H1 (cell line): ENCODE measurements around the gene FMC1. TPM values are rescaled to one million over a fixed set of nuclear protein-coding genes. Genes with fewer than 3 reads are reported as not detected.

ENCODE experiments used
- CTCF ChIA-PET: fragments of 300-600 bp; sonication (Branson Sonifier 250); formaldehyde crosslinking; loops from one replicate; lab custom pipeline; 2021; ENCODE audit not compliant: partially characterized antibody; lab: Charles Lee
- POLR2A ChIA-PET: fragments of 300-600 bp; sonication (Branson Sonifier 250); formaldehyde crosslinking; loops from one replicate; lab custom pipeline; 2021; ENCODE audit warnings: inconsistent platforms; ENCODE audit not compliant: partially characterized antibody; lab: Charles Lee
- DNase-seq, 2 experiments: peaks; one replicate each; pipeline versions ENCODE4 v3.0.0 to v3.0.0-alpha.2; 2010 to 2022; ENCODE audit warnings: low spot score in 2 of 2, low read depth in 1 of 2, mixed read lengths in 1 of 2
- FAIRE-seq: peaks from 2 replicates; lab custom pipeline; 2011; peaks lifted over from hg19 to GRCh38; lab: Jason Lieb, UNC
- H2AFZ ChIP-seq: 2 replicates; pipeline ENCODE4 v1.8.1; 2012; ENCODE audit warnings: low read length, inconsistent platforms
- H2AK5ac ChIP-seq: 2 replicates; pipeline ENCODE4 v1.6.1; 2013; ENCODE audit warnings: low read depth, low read length
- H2BK120ac ChIP-seq: replicated peaks from 2 replicates; pipeline ENCODE3; 2013; ENCODE audit warnings: low read depth, low read length, inconsistent platforms
- H2BK12ac ChIP-seq: 2 replicates; pipeline ENCODE4 v1.6.1; 2013; ENCODE audit warnings: low read depth, low read length
- H2BK15ac ChIP-seq: 2 replicates; pipeline ENCODE4 v1.6.1; 2013; ENCODE audit warnings: low read length
- H2BK20ac ChIP-seq: 2 replicates; pipeline ENCODE4 v1.6.1; 2013; ENCODE audit warnings: low read length
- H2BK5ac ChIP-seq: 2 replicates; pipeline ENCODE4 v1.6.1; 2013; ENCODE audit warnings: low read depth, low read length
- H3K14ac ChIP-seq: 2 replicates; pipeline ENCODE4 v1.6.1; 2013; ENCODE audit warnings: inconsistent platforms; ENCODE audit not compliant: insufficient read length
- H3K18ac ChIP-seq: 2 replicates; pipeline ENCODE4 v1.6.1; 2013; ENCODE audit warnings: low read length; ENCODE audit errors: extremely low read depth
- H3K23ac ChIP-seq: 2 replicates; pipeline ENCODE4 v1.6.1; 2013; ENCODE audit warnings: inconsistent platforms; ENCODE audit not compliant: insufficient read length
- H3K23me2 ChIP-seq: 2 replicates; pipeline ENCODE4 v1.6.1; 2013; ENCODE audit warnings: low read depth, low read length
- H3K27ac ChIP-seq: 2 replicates; pipeline ENCODE4 v1.6.1; 2011; ENCODE audit warnings: low read depth, low read length, inconsistent platforms
- H3K27me3 ChIP-seq, 4 experiments: replicated peaks in 1 of 4; 1 replicate in 1 of 4; 2 replicates in 3 of 4; pipeline versions ENCODE4 v1.6.1 to v1.8.1; 2011 to 2013; ENCODE audit warnings: low read length in 3 of 4, mild to moderate bottlenecking in 3 of 4, inconsistent platforms in 2 of 4, mixed read lengths in 2 of 4, moderate library complexity in 1 of 4; ENCODE audit not compliant: control insufficient read depth in 3 of 4, insufficient read depth in 3 of 4; ENCODE audit errors: extremely low read depth in 1 of 4
- H3K36me3 ChIP-seq, 4 experiments: 2 replicates each; pipeline versions ENCODE4 v1.6.1 to v1.8.1; 2011 to 2013; ENCODE audit warnings: mild to moderate bottlenecking in 4 of 4, low read length in 3 of 4, moderate library complexity in 2 of 4, control low read depth in 1 of 4, inconsistent platforms in 1 of 4; ENCODE audit not compliant: insufficient read depth in 4 of 4, control insufficient read depth in 2 of 4
- H3K4ac ChIP-seq: replicated peaks from 2 replicates; pipeline ENCODE3; 2013; ENCODE audit warnings: low read length, low read depth, mixed read lengths, inconsistent platforms; ENCODE audit not compliant: insufficient read length
- H3K4me1 ChIP-seq, 4 experiments: replicated peaks in 1 of 4; 1 replicate in 1 of 4; 2 replicates in 3 of 4; pipeline versions ENCODE4 v1.6.1 to v1.8.1; 2011 to 2013; ENCODE audit warnings: low read length in 3 of 4, inconsistent platforms in 2 of 4, mixed read lengths in 1 of 4; ENCODE audit not compliant: insufficient read depth in 4 of 4, control insufficient read depth in 3 of 4
- H3K4me2 ChIP-seq, 2 experiments: 2 replicates each; pipeline versions ENCODE4 v1.6.1 to v1.8.1; 2011 to 2013; ENCODE audit warnings: low read depth in 2 of 2, low read length in 2 of 2, control low read depth in 1 of 2, inconsistent platforms in 1 of 2, mild to moderate bottlenecking in 1 of 2; ENCODE audit not compliant: insufficient read depth in 1 of 2
- H3K4me3 ChIP-seq, 4 experiments: fragments of 200-600, 300-600 bp in 1 of 4; sonication (generic), shearing (Covaris generic), sonication (Bioruptor Twin) in 1 of 4; 2 replicates each; pipeline versions ENCODE4 v1.5.1 to v1.8.1; 2011 to 2016; ENCODE audit warnings: low read length in 4 of 4, low read depth in 3 of 4, control low read depth in 2 of 4, inconsistent platforms in 2 of 4, mild to moderate bottlenecking in 2 of 4, mixed read lengths in 1 of 4, moderate library complexity in 1 of 4; ENCODE audit not compliant: insufficient read depth in 2 of 4; ENCODE audit errors: extremely low read depth in 1 of 4
- H3K56ac ChIP-seq: replicated peaks from 2 replicates; pipeline ENCODE3; 2013; ENCODE audit warnings: low read depth, mild to moderate bottlenecking, mixed read lengths, low read length, inconsistent platforms; ENCODE audit not compliant: insufficient read length
- H3K79me1 ChIP-seq: 2 replicates; pipeline ENCODE4 v1.6.1; 2013; ENCODE audit warnings: low read depth, low read length, control low read depth
- H3K79me2 ChIP-seq, 2 experiments: 2 replicates each; pipeline versions ENCODE4 v1.6.1 to v1.8.1; 2012 to 2013; ENCODE audit warnings: low read length in 2 of 2, mild to moderate bottlenecking in 2 of 2, inconsistent platforms in 1 of 2; ENCODE audit not compliant: insufficient read depth in 2 of 2, control insufficient read depth in 1 of 2
- H3K9ac ChIP-seq, 4 experiments: replicated peaks in 1 of 4; 1 replicate in 1 of 4; 2 replicates in 3 of 4; pipeline versions ENCODE4 v1.6.1 to v1.8.1; 2011 to 2013; ENCODE audit warnings: low read depth in 3 of 4, low read length in 3 of 4, control low read depth in 2 of 4, mild to moderate bottlenecking in 2 of 4, moderate library complexity in 2 of 4, inconsistent platforms in 1 of 4; ENCODE audit errors: extremely low read depth in 1 of 4
- H3K9me3 ChIP-seq, 2 experiments: 2 replicates each; pipeline versions ENCODE4 v1.6.1 to v1.8.1; 2012 to 2013; ENCODE audit warnings: mild to moderate bottlenecking in 2 of 2, moderate library complexity in 2 of 2, control low read depth in 1 of 2, inconsistent platforms in 1 of 2, low read depth in 1 of 2, low read length in 1 of 2, mixed read lengths in 1 of 2; ENCODE audit not compliant: insufficient read depth in 2 of 2
- H4K20me1 ChIP-seq, 2 experiments: replicated peaks in 1 of 2; 2 replicates each; pipeline versions ENCODE3 to v1.8.1; 2011 to 2013; ENCODE audit warnings: inconsistent platforms in 2 of 2, low read length in 2 of 2, mild to moderate bottlenecking in 1 of 2; ENCODE audit not compliant: insufficient read depth in 2 of 2, control insufficient read depth in 1 of 2
- H4K5ac ChIP-seq: 2 replicates; pipeline ENCODE4 v1.6.1; 2013; ENCODE audit warnings: low read length, low read depth, mixed read lengths, inconsistent platforms; ENCODE audit not compliant: insufficient read length
- H4K8ac ChIP-seq: 2 replicates; pipeline ENCODE4 v1.8.0; 2013; ENCODE audit warnings: mild to moderate bottlenecking, moderate library complexity, low read length, inconsistent platforms; ENCODE audit not compliant: insufficient read depth; ENCODE audit errors: extremely low read depth
- H4K91ac ChIP-seq: replicated peaks from 2 replicates; pipeline ENCODE3; 2013; ENCODE audit warnings: low read length, mixed read lengths, inconsistent platforms; ENCODE audit not compliant: insufficient read length
- EP300 ChIP-seq, 2 experiments: IDR thresholded peaks; 1 replicate in 1 of 2; 2 replicates in 1 of 2; pipeline ENCODE4 v1.6.1; 2011 to 2012; ENCODE audit warnings: low read depth in 2 of 2, low read length in 2 of 2, mild to moderate bottlenecking in 2 of 2, borderline replicate concordance in 1 of 2, inconsistent platforms in 1 of 2, moderate library complexity in 1 of 2
- RAD21 ChIP-seq, 2 experiments: IDR thresholded peaks in 1 of 2; conservative IDR thresholded peaks in 1 of 2; 2 replicates each; pipeline ENCODE4 v1.6.1; 2011; ENCODE audit warnings: low read depth in 2 of 2, low read length in 2 of 2, improper control_type of control experiment in 1 of 2, inconsistent platforms in 1 of 2, mild to moderate bottlenecking in 1 of 2, moderate library complexity in 1 of 2
- SIX5 ChIP-seq: IDR thresholded peaks from 2 replicates; pipeline ENCODE4 v1.6.1; 2011; ENCODE audit warnings: mild to moderate bottlenecking, low read depth, low read length
- TBP ChIP-seq: IDR thresholded peaks from 2 replicates; pipeline ENCODE4 v1.6.1; 2011; ENCODE audit warnings: low read depth, low read length, improper control_type of control experiment
- TEAD4 ChIP-seq: IDR thresholded peaks from 2 replicates; pipeline ENCODE4 v1.6.1; 2012; ENCODE audit warnings: low read depth, low read length, inconsistent platforms, mixed read lengths
- WGBS, 2 experiments: shearing (Covaris generic) in 1 of 2; methylation state at CpG; one replicate each; pipeline versions ENCODE4 v1.1.6 to v1.1.7; 2013 to 2015; ENCODE audit warnings: low lambda C conversion rate in 2 of 2, mixed read lengths in 2 of 2, inconsistent platforms in 1 of 2, low coverage in 1 of 2, missing lambda C conversion rate in 1 of 2; ENCODE audit not compliant: insufficient replicate concordance in 2 of 2, insufficient coverage in 1 of 2, insufficient read length in 1 of 2; ENCODE audit errors: extremely low coverage in 1 of 2, missing lambda C conversion rate in 1 of 2; 5-methylcytosine and 5-hydroxymethylcytosine counted together
- polyA plus RNA-seq, 7 experiments: library from polyadenylated mRNA; depleted of rRNA in 3 of 7; stranded (reverse) in 5 of 7; unstranded in 2 of 7; fragments of >200 nt in 5 of 7; fragments of 200-250 nt in 2 of 7; gene quantifications; 1 replicate in 5 of 7; 2 replicates in 1 of 7; 4 replicates in 1 of 7; pipeline versions ENCODE4 v1.2.1 to v1.2.3, GENCODE V29; 2011 to 2013; ENCODE audit warnings: missing spikeins in 2 of 7, mixed read lengths in 2 of 7
- total RNA-seq: library from RNA; stranded (reverse); fragmentation: NEBNext Ultra II Directional; extraction: Animal tissue kit (Norgen Biotek cat#: 25700); gene quantifications from 2 replicates; pipeline ENCODE4 v1.2.1, GENCODE V29; 2021

The FMC1 gene
- total and polyA plus RNA-seq, 2 of the 8 experiments (the other 6 are each of a cell fraction or from before 2014, with no cell fraction given): 15.8 to 28.4 TPM

GRCh38 chr7:139292821-139293220, 48.3 kb upstream of the FMC1 start:
- H2BK12ac ChIP-seq: no peak overlapping the region
- no peak overlapping the region for H2BK5ac ChIP-seq
- H4K5ac ChIP-seq: no peak overlapping the region
- H3K36me3 ChIP-seq: peaks cover 0 to 3% (median 1%) of the 10 kb centered on the region in 4 experiments; a peak in 3 of 8 replicates
- H3K9ac ChIP-seq: no peak overlapping the region
- H4K91ac ChIP-seq: no peak overlapping the region
- H3K4me3 ChIP-seq: no peak overlapping the region
- TF ChIP-seq RAD21 (IDR thresholded peaks at IDR 0.05 in 1 of 2, conservative IDR thresholded peaks at IDR 0.05 in 1 of 2; ENCODE audit: low read depth in 2 of 2, low read length in 2 of 2) (no peak), TBP (no peak), EP300 (IDR thresholded peaks at IDR 0.05; ENCODE audit: borderline replicate concordance in 1 of 2, low read depth in 2 of 2, low read length in 2 of 2) (no peak), TEAD4 (no peak), SIX5 (no peak)
- H2BK15ac ChIP-seq: no peak overlapping the region
- H3K27me3 ChIP-seq: no peaks in the 10 kb centered on the region
- H3K14ac ChIP-seq: no peak overlapping the region
- H3K18ac ChIP-seq: no peak overlapping the region
- CTCF ChIA-PET: interaction anchor here (2.0 kb wide), 1 partner anchor 9 kb away, joined by 5 read pairs; no protein-coding TSS in a partner anchor
- no peak overlapping the region for H3K4ac ChIP-seq
- POLR2A ChIA-PET: interaction anchor here (0.6 to 1.4 kb wide), 4 partner anchors 8 to 414 kb away, joined by 3 to 4 read pairs (median 3); no protein-coding TSS in a partner anchor
- no peak overlapping the region for H2BK120ac ChIP-seq
- no peak overlapping the region for H2BK20ac ChIP-seq
- no peaks in the 10 kb centered on the region for H3K79me2 ChIP-seq
- H4K20me1 ChIP-seq: no peaks in the 10 kb centered on the region
- H3K4me1 ChIP-seq: no peaks in the 10 kb centered on the region
- H3K23ac ChIP-seq: no peak overlapping the region
- H3K79me1 ChIP-seq: no peaks in the 10 kb centered on the region; the same call in 1 of the 2 replicates
- H3K27ac ChIP-seq: no peak overlapping the region
- H3K9me3 ChIP-seq: no peaks in the 10 kb centered on the region
- no peaks in the 10 kb centered on the region for H3K23me2 ChIP-seq
- no peak overlapping the region for H3K56ac ChIP-seq
- H4K8ac ChIP-seq: no peak overlapping the region
- DNase-seq (no peak), FAIRE-seq (no peak)
- H2AFZ ChIP-seq: no peak overlapping the region
- no peak overlapping the region for H2AK5ac ChIP-seq
- 89 to 100% methylated on average over 2 to 7 of the region's 7 CpGs for WGBS, 2 experiments
- H3K4me2 ChIP-seq: no peak overlapping the region
